MM.1S (cell line): ENCODE measurements around the gene SLC6A19.

ENCODE experiments used
- DNase-seq: peaks from one replicate; pipeline ENCODE4 v3.0.0-alpha.2; 2015
- H2AFZ ChIP-seq: fragments of 300-600 bp; sonication (generic); 2 replicates; pipeline ENCODE4 v1.6.0; 2016; ENCODE audit warnings: antibody characterized with exemption, low read length
- H3F3A ChIP-seq: fragments of 300-600 bp; sonication (generic); 2 replicates; pipeline ENCODE4 v1.6.1; 2016; ENCODE audit warnings: mild to moderate bottlenecking, antibody characterized with exemption, low read length, moderate library complexity, mixed read lengths; ENCODE audit not compliant: insufficient read depth
- H3K27ac ChIP-seq: fragments of 300-600 bp; sonication (generic); 2 replicates; pipeline ENCODE4 v1.5.1; 2016; ENCODE audit warnings: mild to moderate bottlenecking, low read length
- H3K27me3 ChIP-seq: fragments of 300-600 bp; sonication (generic); replicated peaks from 2 replicates; pipeline ENCODE4 v1.6.0; 2016; ENCODE audit warnings: low read length; ENCODE audit not compliant: insufficient read depth
- H3K36me3 ChIP-seq: fragments of 300-600 bp; sonication (generic); replicated peaks from 2 replicates; pipeline ENCODE4 v1.6.1; 2016; ENCODE audit warnings: mild to moderate bottlenecking, low read length, mixed read lengths; ENCODE audit not compliant: insufficient read depth
- H3K4me1 ChIP-seq: fragments of 300-600 bp; sonication (generic); 2 replicates; pipeline ENCODE4 v1.6.1; 2016; ENCODE audit warnings: low read length, mixed read lengths
- H3K4me2 ChIP-seq: fragments of 300-600 bp; sonication (generic); 2 replicates; pipeline ENCODE4 v1.6.0; 2016; ENCODE audit warnings: low read depth, low read length
- H3K4me3 ChIP-seq: fragments of 300-600 bp; sonication (generic); 2 replicates; pipeline ENCODE4 v1.5.1; 2016; ENCODE audit warnings: low read length, mixed read lengths
- H3K79me2 ChIP-seq: fragments of 300-600 bp; sonication (generic); 2 replicates; pipeline ENCODE4 v1.6.1; 2016; ENCODE audit warnings: mixed run types, low read length, mixed read lengths
- H3K9ac ChIP-seq: fragments of 300-600 bp; sonication (generic); 2 replicates; pipeline ENCODE4 v1.6.1; 2016; ENCODE audit warnings: low read length, mixed read lengths
- H3K9me2 ChIP-seq: fragments of 300-600 bp; sonication (generic); replicated peaks from 2 replicates; pipeline ENCODE4 v1.6.1; 2016; ENCODE audit warnings: mild to moderate bottlenecking, low read length, mixed read lengths; ENCODE audit not compliant: insufficient read depth
- H3K9me3 ChIP-seq: fragments of 300-600 bp; sonication (generic); replicated peaks from 2 replicates; pipeline ENCODE4 v1.6.1; 2016; ENCODE audit warnings: mild to moderate bottlenecking, low read length, mixed read lengths; ENCODE audit not compliant: insufficient read depth
- H4K20me1 ChIP-seq: fragments of 300-600 bp; sonication (generic); 2 replicates; pipeline ENCODE4 v1.6.1; 2016; ENCODE audit warnings: mild to moderate bottlenecking, low read length, moderate library complexity, mixed read lengths; ENCODE audit not compliant: insufficient read depth
- CTCF ChIP-seq: fragments of 300-600 bp; sonication (generic); IDR thresholded peaks from 2 replicates; pipeline ENCODE4 v1.5.1; 2016; ENCODE audit warnings: antibody characterized with exemption, low read length, mixed read lengths
- EZH2 ChIP-seq: fragments of 300-600 bp; sonication (generic); optimal IDR thresholded peaks from 2 replicates; pipeline ENCODE3; 2017; ENCODE audit warnings: low read depth, mild to moderate bottlenecking, antibody characterized with exemption, low read length, mixed read lengths
- EZH2phosphoT487 ChIP-seq: fragments of 300-600 bp; sonication (generic); IDR thresholded peaks from 2 replicates; pipeline ENCODE4 v1.6.1; 2018; ENCODE audit warnings: antibody characterized with exemption, low read length

The SLC6A19 gene

DNA sequence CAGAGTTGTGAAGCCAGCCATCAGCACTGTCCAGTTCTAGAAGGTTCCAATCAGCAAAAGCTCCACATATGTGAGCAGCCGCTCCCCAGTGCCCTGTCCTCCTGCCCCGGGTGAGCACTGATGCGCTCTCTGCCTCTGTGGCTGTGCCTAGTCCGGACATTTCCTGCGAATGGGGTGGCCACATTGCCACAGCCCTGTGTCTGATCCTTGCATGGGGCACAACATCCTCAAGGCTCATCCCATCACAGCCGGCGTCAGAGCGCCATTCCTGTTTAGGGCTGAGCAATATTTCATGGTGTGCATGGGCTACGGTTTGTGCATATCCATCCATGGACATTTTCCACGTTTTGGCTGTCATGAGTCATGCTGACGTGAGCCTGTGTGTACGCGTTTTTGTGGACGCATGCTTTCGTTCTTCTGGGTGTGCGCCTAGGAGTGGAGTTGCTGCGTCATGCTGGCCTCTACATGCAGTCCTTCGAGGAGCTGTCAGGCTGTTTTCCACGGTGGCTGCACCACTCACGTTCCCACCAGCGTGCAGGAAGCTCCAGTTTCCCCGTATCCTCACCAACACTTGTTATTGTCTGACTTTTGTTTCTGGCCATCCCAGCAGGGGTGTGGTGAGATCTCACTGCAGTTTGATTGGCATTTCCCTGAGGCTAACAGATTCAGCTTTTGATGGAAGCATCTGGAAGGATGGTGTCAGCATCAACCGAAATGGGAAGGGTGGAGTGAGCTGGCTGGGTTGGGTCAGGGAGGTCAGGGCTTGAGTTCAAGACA is 14.1 kb downstream of the SLC6A19 start:
- no peaks in the 10 kb centered on the region for H3K36me3 ChIP-seq
- no peak overlapping the region for H3K9ac ChIP-seq
- DNase-seq: no peak
- H3F3A ChIP-seq: no peaks in the 10 kb centered on the region
- H3K79me2 ChIP-seq: no peaks in the 10 kb centered on the region
- no peak overlapping the region for H3K27ac ChIP-seq
- H3K9me3 ChIP-seq: no peaks in the 10 kb centered on the region
- H3K9me2 ChIP-seq: no peaks in the 10 kb centered on the region
- no peak overlapping the region for H3K4me3 ChIP-seq
- H3K4me2 ChIP-seq: no peak overlapping the region
- H4K20me1 ChIP-seq: no peaks in the 10 kb centered on the region
- no peak overlapping the region for H2AFZ ChIP-seq
- TF ChIP-seq EZH2phosphoT487 (no peak), CTCF (no peak), EZH2 (no peak)
- no peaks in the 10 kb centered on the region for H3K4me1 ChIP-seq
- peaks cover 8% of the 10 kb centered on the region; the same call in 1 of the 2 replicates for H3K27me3 ChIP-seq

DNA sequence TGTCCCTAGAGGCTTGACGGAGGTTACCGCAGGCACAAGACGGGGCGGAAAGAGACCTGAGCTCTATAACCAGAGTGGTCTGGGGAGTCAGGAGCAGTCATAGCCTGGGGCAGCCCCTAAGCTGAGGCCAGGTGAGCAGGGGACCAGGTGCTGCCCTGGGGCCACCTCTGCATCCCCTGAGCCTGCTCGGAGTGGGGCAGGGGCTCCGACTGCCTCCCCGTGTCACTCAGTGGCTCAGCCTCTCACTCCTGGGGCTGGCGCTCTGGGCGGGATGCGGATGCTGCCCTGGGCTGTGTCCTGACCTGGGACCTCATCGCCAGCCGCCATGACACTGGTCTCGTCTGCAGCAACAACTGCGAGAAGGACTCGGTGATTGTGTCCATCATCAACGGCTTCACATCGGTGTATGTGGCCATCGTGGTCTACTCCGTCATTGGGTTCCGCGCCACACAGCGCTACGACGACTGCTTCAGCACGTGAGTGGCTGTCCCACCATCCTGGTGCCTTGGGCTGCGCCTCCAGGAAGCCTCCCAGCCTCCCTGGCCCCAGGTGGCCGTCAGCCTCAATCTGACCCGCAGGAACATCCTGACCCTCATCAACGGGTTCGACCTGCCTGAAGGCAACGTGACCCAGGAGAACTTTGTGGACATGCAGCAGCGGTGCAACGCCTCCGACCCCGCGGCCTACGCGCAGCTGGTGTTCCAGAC is 15.0 kb downstream of the SLC6A19 start:
- H3K79me2 ChIP-seq: no peaks in the 10 kb centered on the region
- no peak overlapping the region for H3K9ac ChIP-seq
- H3K4me2 ChIP-seq: no peak overlapping the region
- H3K9me3 ChIP-seq: no peaks in the 10 kb centered on the region
- H4K20me1 ChIP-seq: no peaks in the 10 kb centered on the region
- TF ChIP-seq CTCF (no peak), EZH2phosphoT487 (no peak), EZH2 (no peak)
- H3K4me3 ChIP-seq: no peak overlapping the region
- H3K27ac ChIP-seq: no peak overlapping the region
- no peaks in the 10 kb centered on the region for H3K36me3 ChIP-seq
- H2AFZ ChIP-seq: no peak overlapping the region
- no peaks in the 10 kb centered on the region for H3F3A ChIP-seq
- no peaks in the 10 kb centered on the region for H3K4me1 ChIP-seq
- H3K27me3 ChIP-seq: peaks cover 8% of the 10 kb centered on the region; the same call in 1 of the 2 replicates
- DNase-seq: no peak
- no peaks in the 10 kb centered on the region for H3K9me2 ChIP-seq

GRCh38 chr5:1216918-1217295 is 15.5 kb downstream of the SLC6A19 start:
- no peaks in the 10 kb centered on the region for H4K20me1 ChIP-seq
- peaks cover 8% of the 10 kb centered on the region; the same call in 1 of the 2 replicates for H3K27me3 ChIP-seq
- H3K4me1 ChIP-seq: no peaks in the 10 kb centered on the region
- no peaks in the 10 kb centered on the region for H3K36me3 ChIP-seq
- no peaks in the 10 kb centered on the region for H3K9me3 ChIP-seq
- H3K9ac ChIP-seq: no peak overlapping the region
- H3K27ac ChIP-seq: no peak overlapping the region
- TF ChIP-seq EZH2phosphoT487: no peak
- no peak for TF ChIP-seq EZH2
- TF ChIP-seq CTCF: no peak
- H3K4me3 ChIP-seq: no peak overlapping the region
- no peak overlapping the region for H3K4me2 ChIP-seq
- H2AFZ ChIP-seq: no peak overlapping the region
- DNase-seq: no peak
- H3K79me2 ChIP-seq: no peaks in the 10 kb centered on the region
- no peaks in the 10 kb centered on the region for H3F3A ChIP-seq
- no peaks in the 10 kb centered on the region for H3K9me2 ChIP-seq
